ENCODE data around the gene KCNG2. TPM values are rescaled to one million over a fixed set of nuclear protein-coding genes. Genes with fewer than 3 reads are reported as not detected.

KCNG2 gene
- total RNA-seq, 1 experiment from 2014 or later: not detected

DNA sequence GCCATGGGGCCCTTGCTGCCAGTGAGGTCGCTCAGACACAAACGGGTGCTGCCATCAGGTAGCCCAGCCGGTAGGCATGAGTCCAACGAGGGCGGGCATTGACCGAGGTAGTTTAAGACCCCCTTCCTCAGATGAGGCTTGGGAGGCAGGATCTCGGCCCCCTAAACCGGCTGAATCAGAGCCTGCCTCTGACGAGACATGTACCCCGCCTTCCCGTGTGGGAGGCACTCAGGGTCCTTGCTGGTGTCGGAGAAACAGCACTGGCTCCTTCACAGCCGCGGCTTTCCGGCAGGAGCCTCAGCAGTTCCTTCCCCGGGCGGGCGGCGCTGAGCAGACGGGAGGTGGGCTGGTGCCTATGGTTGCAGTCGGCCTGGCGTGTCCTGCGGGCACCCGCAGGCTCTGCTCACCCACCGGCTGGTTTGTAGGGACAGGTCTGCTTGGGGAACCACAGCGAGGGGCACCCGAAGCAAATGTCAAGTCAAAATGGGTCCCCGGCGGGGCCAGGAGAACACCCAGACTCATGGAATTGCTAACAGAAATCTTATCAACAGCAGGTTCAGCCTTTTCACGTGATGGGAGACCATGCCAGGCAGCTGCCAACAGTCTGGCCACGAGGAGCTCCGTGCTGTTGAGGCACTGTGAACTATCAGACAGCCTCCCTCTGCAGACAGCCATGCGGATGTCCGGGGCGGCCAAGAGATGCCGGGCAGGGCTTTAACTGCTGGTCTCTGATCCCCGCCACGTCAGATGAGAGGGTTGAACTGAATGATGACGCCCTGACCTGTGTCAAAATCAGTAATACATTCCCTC is 2.8 kb downstream of the KCNG2 start:
- Histone ChIP-seq H3K4me2 (no peak overlapping the region), H3K4me1 (replicated peaks; ENCODE audit: insufficient read depth) (no peaks in the 10 kb centered on the region), H3K9me3 (ENCODE audit: insufficient read depth, low read depth) (no peaks in the 10 kb centered on the region), H3K9me2 (ENCODE audit: insufficient read depth) (no peaks in the 10 kb centered on the region), H3F3A (ENCODE audit: insufficient read depth, low read depth) (no peaks in the 10 kb centered on the region), H3K36me3 (ENCODE audit: low read depth) (no peaks in the 10 kb centered on the region), H4K20me1 (ENCODE audit: insufficient read depth) (no peaks in the 10 kb centered on the region), H3K27me3 (ENCODE audit: insufficient read depth, low read depth) (peaks cover 21% of the 10 kb centered on the region), H2AFZ (no peak overlapping the region), H3K27ac (no peak overlapping the region), H3K4me3 (no peak overlapping the region), H3K79me2 (ENCODE audit: low read depth) (no peaks in the 10 kb centered on the region)
- no TSS peak for BruUV-seq (replicated peaks)
- no peak for TF ChIP-seq EZH2 (IDR thresholded peaks at IDR 0.05; ENCODE audit: low read depth)
- TF ChIP-seq, protein P1, sequence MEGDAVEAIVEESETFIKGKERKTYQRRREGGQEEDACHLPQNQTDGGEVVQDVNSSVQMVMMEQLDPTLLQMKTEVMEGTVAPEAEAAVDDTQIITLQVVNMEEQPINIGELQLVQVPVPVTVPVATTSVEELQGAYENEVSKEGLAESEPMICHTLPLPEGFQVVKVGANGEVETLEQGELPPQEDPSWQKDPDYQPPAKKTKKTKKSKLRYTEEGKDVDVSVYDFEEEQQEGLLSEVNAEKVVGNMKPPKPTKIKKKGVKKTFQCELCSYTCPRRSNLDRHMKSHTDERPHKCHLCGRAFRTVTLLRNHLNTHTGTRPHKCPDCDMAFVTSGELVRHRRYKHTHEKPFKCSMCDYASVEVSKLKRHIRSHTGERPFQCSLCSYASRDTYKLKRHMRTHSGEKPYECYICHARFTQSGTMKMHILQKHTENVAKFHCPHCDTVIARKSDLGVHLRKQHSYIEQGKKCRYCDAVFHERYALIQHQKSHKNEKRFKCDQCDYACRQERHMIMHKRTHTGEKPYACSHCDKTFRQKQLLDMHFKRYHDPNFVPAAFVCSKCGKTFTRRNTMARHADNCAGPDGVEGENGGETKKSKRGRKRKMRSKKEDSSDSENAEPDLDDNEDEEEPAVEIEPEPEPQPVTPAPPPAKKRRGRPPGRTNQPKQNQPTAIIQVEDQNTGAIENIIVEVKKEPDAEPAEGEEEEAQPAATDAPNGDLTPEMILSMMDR (conservative IDR thresholded peaks at IDR 0.05): no peak
- DNase-seq: no peak
- ChIA-PET CTCF (no interaction called here), POLR2A (ENCODE audit: unreplicated experiment) (no interaction called here)
- intact Hi-C loops (cut with micrococcal nuclease; ENCODE audit: unreplicated experiment): no loop called here

DNA sequence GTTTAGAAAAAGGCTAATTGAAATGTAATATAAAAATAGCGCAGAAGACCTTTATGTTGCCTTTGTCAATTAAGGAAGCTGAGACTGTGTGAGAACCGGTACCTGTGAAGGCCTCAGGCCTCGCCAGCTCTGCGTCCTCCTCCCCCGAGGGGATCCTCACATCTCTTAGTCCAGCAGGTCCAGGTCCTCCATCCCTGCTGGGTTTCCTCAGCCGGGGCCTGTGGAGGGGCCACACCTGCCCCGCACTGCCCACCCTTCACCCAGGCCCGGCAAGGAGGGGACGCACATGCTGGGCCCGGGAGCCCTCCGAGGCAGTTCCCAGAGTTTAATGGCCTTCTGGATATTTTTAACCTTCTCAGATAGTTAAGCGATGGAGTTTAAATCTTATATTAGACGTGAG is 3.5 kb downstream of the KCNG2 start:
- peaks cover 21% of the 10 kb centered on the region for H3K27me3 ChIP-seq (ENCODE audit: insufficient read depth, low read depth)
- no peak for DNase-seq

DNA sequence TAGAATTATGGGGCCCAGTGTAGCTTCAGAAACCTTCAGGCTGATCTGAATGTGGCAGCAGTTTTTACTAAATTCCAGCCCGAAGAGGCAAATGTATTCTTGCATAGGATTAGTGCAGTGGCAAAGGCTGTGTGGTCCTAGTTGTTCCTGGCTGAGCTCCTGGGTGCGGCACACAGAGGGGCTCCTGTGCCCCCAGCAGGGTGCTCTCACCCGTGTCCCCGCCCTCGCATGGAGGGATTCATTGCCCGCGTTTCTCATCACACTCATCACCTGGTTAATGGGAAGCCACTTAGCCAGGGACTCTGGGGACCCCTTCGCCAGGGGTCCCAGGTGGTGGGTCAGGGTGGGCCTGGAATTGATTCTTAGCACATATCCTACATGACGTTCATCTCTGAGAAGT is 3.9 kb downstream of the KCNG2 start:
- Histone ChIP-seq H2AFZ (no peak overlapping the region), H4K20me1 (ENCODE audit: insufficient read depth) (no peaks in the 10 kb centered on the region), H3K9me3 (ENCODE audit: insufficient read depth, low read depth) (no peaks in the 10 kb centered on the region), H3K27me3 (ENCODE audit: insufficient read depth, low read depth) (peaks cover 21% of the 10 kb centered on the region), H3F3A (ENCODE audit: insufficient read depth, low read depth) (no peaks in the 10 kb centered on the region), H3K27ac (no peak overlapping the region), H3K79me2 (ENCODE audit: low read depth) (no peaks in the 10 kb centered on the region), H3K4me1 (replicated peaks; ENCODE audit: insufficient read depth) (no peaks in the 10 kb centered on the region), H3K36me3 (ENCODE audit: low read depth) (no peaks in the 10 kb centered on the region), H3K4me2 (no peak overlapping the region), H3K9me2 (ENCODE audit: insufficient read depth) (no peaks in the 10 kb centered on the region), H3K4me3 (no peak overlapping the region)
- no peak for TF ChIP-seq EZH2 (IDR thresholded peaks at IDR 0.05; ENCODE audit: low read depth)
- TF ChIP-seq, protein P1 (conservative IDR thresholded peaks at IDR 0.05): no peak
- no TSS peak for BruUV-seq (replicated peaks)
- DNase-seq: no peak
- POLR2A ChIA-PET (ENCODE audit: unreplicated experiment): no interaction called here
- intact Hi-C loops (cut with micrococcal nuclease; ENCODE audit: unreplicated experiment): no loop called here
- CTCF ChIA-PET: no interaction called here

More for the DNA sequence above, 3.5 kb downstream of the KCNG2 start:
- H3F3A ChIP-seq (ENCODE audit: insufficient read depth, low read depth): no peaks in the 10 kb centered on the region
- intact Hi-C loops (cut with micrococcal nuclease; ENCODE audit: unreplicated experiment): no loop called here
- ChIA-PET CTCF (no interaction called here), POLR2A (ENCODE audit: unreplicated experiment) (no interaction called here)
- H3K79me2 ChIP-seq (ENCODE audit: low read depth): no peaks in the 10 kb centered on the region
- H2AFZ ChIP-seq: no peak overlapping the region
- TF ChIP-seq, protein P1 (conservative IDR thresholded peaks at IDR 0.05): no peak
- no peak for TF ChIP-seq EZH2 (IDR thresholded peaks at IDR 0.05; ENCODE audit: low read depth)
- no peak overlapping the region for H3K27ac ChIP-seq
- no peaks in the 10 kb centered on the region for H3K9me3 ChIP-seq (ENCODE audit: insufficient read depth, low read depth)
- no peaks in the 10 kb centered on the region for H3K36me3 ChIP-seq (ENCODE audit: low read depth)
- no peak overlapping the region for H3K4me2 ChIP-seq
- no peak overlapping the region for H3K4me3 ChIP-seq
- no TSS peak for BruUV-seq (replicated peaks)
- H3K9me2 ChIP-seq (ENCODE audit: insufficient read depth): no peaks in the 10 kb centered on the region
- no peaks in the 10 kb centered on the region for H4K20me1 ChIP-seq (ENCODE audit: insufficient read depth)
- no peaks in the 10 kb centered on the region for H3K4me1 ChIP-seq (replicated peaks; ENCODE audit: insufficient read depth)
